NCI-H226 (cell line): ENCODE data around the gene MINPP1.
A peak's percentile ranks its signal among the peaks of the same experiment; 100 is the strongest.

Experiments
- DNase-seq: peaks from one replicate; pipeline ENCODE4 v3.0.0-alpha.2; 2015

The MINPP1 gene

GRCh38 chr10:87524296-87524695 lies 19.6 kb downstream of the MINPP1 start:
- DNase-seq = no peak

- DNase-seq = no peak
Measured at GRCh38 chr10:87531908-87532622, 27.4 kb downstream of the MINPP1 start.

GRCh38 chr10:87532696-87533095 lies 28.0 kb downstream of the MINPP1 start:
- no peak for DNase-seq

- DNase-seq = no peak
Measured at GRCh38 chr10:87534173-87534858, 29.6 kb downstream of the MINPP1 start.

- DNase-seq = no peak
Measured at GRCh38 chr10:87538092-87539015, 33.7 kb downstream of the MINPP1 start.

GRCh38 chr10:87541114-87541513 lies 36.4 kb downstream of the MINPP1 start:
- DNase-seq = no peak

- DNase-seq = peak; percentile 35
Measured at GRCh38 chr10:87544721-87545120, 40.0 kb downstream of the MINPP1 start.

- DNase-seq = no peak
Measured at GRCh38 chr10:87545783-87546182, 41.1 kb downstream of the MINPP1 start.

- DNase-seq = peak; percentile 10
Measured at GRCh38 chr10:87546210-87546609, 41.5 kb downstream of the MINPP1 start.

- DNase-seq = no peak
Measured at GRCh38 chr10:87546971-87547413, 42.3 kb downstream of the MINPP1 start.

- DNase-seq = peak; percentile 93
Measured at GRCh38 chr10:87547734-87548311, 43.1 kb downstream of the MINPP1 start.

- peak; percentile 56 for DNase-seq
Measured at GRCh38 chr10:87550741-87551140, 46.0 kb downstream of the MINPP1 start.

GRCh38 chr10:87551326-87551725 lies 46.6 kb downstream of the MINPP1 start:
- no peak for DNase-seq

GRCh38 chr10:87552248-87552929 lies 47.7 kb downstream of the MINPP1 start:
- no peak for DNase-seq

- no peak for DNase-seq
Measured at GRCh38 chr10:87557409-87557808, 52.7 kb downstream of the MINPP1 start.

GRCh38 chr10:87558333-87558732 lies 53.6 kb downstream of the MINPP1 start:
- no peak for DNase-seq

- no peak for DNase-seq
Measured at GRCh38 chr10:87559392-87559791, 54.7 kb downstream of the MINPP1 start.

GRCh38 chr10:87560495-87561129 lies 55.9 kb downstream of the MINPP1 start:
- no peak for DNase-seq

GRCh38 chr10:87562750-87563149 lies 58.1 kb downstream of the MINPP1 start:
- DNase-seq = no peak

GRCh38 chr10:87565010-87565409 lies 60.3 kb downstream of the MINPP1 start:
- DNase-seq = no peak

- DNase-seq = no peak
Measured at GRCh38 chr10:87575851-87576250, 71.2 kb downstream of the MINPP1 start.
